Sigmoid colon (tissue), 7 donors: ENCODE results near the gene AUTS2. TPM values are rescaled to one million over a fixed set of nuclear protein-coding genes. Genes with fewer than 3 reads are reported as not detected.
"Not testable (repeated sequence)": the region's sequence is repeated elsewhere in the genome, so short reads cannot be mapped to it uniquely, and the experiment has no call there.

Source experiments
- DNase-seq: peaks from one replicate; pipeline ENCODE4 v3.0.0-alpha.2; 2019
- H3K27ac ChIP-seq, 4 donors: fragments of 200-600 bp; sonication (generic); one replicate each; pipeline ENCODE4 v1.5.1; 2016 to 2019; ENCODE audit warnings: mild to moderate bottlenecking in 1 of 4
- H3K27me3 ChIP-seq, 3 donors: fragments of 200-600 bp; sonication (generic); one replicate each; pipeline ENCODE4 v1.5.1; 2019; ENCODE audit warnings: mild to moderate bottlenecking in 1 of 3
- H3K36me3 ChIP-seq, 4 donors: fragments of 200-600 bp; sonication (generic); one replicate each; pipeline ENCODE4 v1.5.1; 2016 to 2019
- H3K4me1 ChIP-seq, 4 donors: fragments of 200-600 bp; sonication (generic); one replicate each; pipeline ENCODE4 v1.5.1; 2017 to 2019
- H3K4me3 ChIP-seq, 4 donors: fragments of 200-600 bp; sonication (generic); one replicate each; pipeline ENCODE4 v1.5.1; 2017 to 2019; ENCODE audit warnings: mild to moderate bottlenecking in 2 of 4, moderate library complexity in 1 of 4
- H3K9me3 ChIP-seq, 4 donors: fragments of 200-600 bp in 3 of 4; sonication (generic) in 3 of 4; one replicate each; pipeline versions ENCODE4 v1.5.1 to v1.6.1; 2013 to 2019
- EP300 ChIP-seq, 4 donors: sonication (generic); formaldehyde crosslinking; IDR thresholded peaks; one replicate each; pipeline ENCODE4 v1.6.1; 2017; ENCODE audit warnings: antibody characterized with exemption in 4 of 4
- POLR2A ChIP-seq, 2 donors: fragments of 450-650 bp; IDR thresholded peaks; one replicate each; pipeline ENCODE4 v1.6.1; 2016; ENCODE audit warnings: antibody characterized with exemption in 2 of 2, mild to moderate bottlenecking in 2 of 2, moderate library complexity in 2 of 2
- POLR2AphosphoS5 ChIP-seq, 4 donors: sonication (generic); formaldehyde crosslinking; IDR thresholded peaks; one replicate each; pipeline ENCODE4 v1.6.1; 2017; ENCODE audit warnings: antibody characterized with exemption in 4 of 4
- WGBS, 2 donors: extraction: QIAGEN DNeasy Blood & Tissue Kit; methylation state at CpG; one replicate each; pipeline ENCODE4 v1.1.7; 2013; 5-methylcytosine and 5-hydroxymethylcytosine counted together
- intact Hi-C: fragments of 100-400 bp; cut with DNase I; formaldehyde crosslinking; loops from one replicate; pipeline ENCODE4 v1.15.1; 2023
- polyA plus RNA-seq, 3 donors: library from polyadenylated mRNA; stranded (reverse); fragments of 200-250 nt; gene quantifications; one replicate each; pipeline ENCODE4 v1.2.3, GENCODE V29; 2013
- total RNA-seq, 4 donors: library from RNA; depleted of rRNA; stranded (reverse); fragments of >200 nt; gene quantifications; one replicate each; pipeline ENCODE4 v1.1.0, GENCODE V29; 2016
- TF ChIP-seq, protein P1 (sequence below), 4 experiments: fragments of 450-650 bp in 3 of 4; fragments of 200-600 bp in 1 of 4; IDR thresholded peaks; one replicate each; pipeline ENCODE4 v1.5.1; 2016 to 2019; ENCODE audit warnings: antibody characterized with exemption in 4 of 4, mild to moderate bottlenecking in 3 of 4, moderate library complexity in 2 of 4
- donor health status: healthy with polysubstance abuse.
- donor health status: Bipolar disorder and iron deficiency.
- donor health status: healthy.

Gene AUTS2
- total and polyA plus RNA-seq, 7 donors: 3.6 to 55.7 (median 25.5) TPM

DNA sequence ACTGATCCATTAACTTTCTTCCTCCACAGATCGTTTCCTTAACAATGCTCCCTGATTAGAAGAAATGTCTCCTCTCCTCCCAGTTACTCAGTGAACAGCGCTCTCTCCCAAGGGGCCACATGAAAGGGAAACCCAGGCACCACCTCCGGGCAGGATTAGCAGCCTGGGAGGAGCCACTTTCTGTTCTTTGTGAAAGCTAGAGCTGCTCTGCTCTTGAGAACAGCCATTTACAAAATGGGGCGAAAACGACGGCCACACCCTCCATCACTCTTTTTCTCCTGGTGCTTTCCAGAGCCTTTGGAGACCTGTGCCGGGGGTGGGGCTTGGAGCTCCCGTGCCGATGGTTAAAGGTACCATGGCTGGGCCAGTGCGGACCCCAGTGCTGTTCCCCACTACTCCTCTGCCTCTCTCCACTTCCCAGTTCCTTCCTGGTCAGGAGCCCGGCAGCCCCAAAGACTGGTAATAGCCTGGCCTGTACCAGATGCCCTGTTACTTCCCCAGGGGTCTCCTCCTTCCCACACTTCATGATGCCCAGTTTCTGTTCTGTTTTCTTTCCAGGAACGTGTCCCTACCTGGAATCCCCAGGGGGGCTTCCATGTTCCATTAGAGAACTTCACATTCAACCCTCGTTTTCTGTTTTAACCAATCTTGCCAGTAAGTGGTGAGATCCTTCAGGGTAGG, 1130.7 kb downstream of the AUTS2 start:
- Histone ChIP-seq H3K9me3 (no peaks in the 10 kb centered on the region), H3K4me1 (peaks cover 0 to 5% (median 0%) of the 10 kb centered on the region in 4 donors), H3K27ac (peak overlapping the region in 1 of 4 donors; percentile 11), H3K4me3 (no peak overlapping the region), H3K27me3 (no peaks in the 10 kb centered on the region), H3K36me3 (no peaks in the 10 kb centered on the region)
- TF ChIP-seq, protein P1, sequence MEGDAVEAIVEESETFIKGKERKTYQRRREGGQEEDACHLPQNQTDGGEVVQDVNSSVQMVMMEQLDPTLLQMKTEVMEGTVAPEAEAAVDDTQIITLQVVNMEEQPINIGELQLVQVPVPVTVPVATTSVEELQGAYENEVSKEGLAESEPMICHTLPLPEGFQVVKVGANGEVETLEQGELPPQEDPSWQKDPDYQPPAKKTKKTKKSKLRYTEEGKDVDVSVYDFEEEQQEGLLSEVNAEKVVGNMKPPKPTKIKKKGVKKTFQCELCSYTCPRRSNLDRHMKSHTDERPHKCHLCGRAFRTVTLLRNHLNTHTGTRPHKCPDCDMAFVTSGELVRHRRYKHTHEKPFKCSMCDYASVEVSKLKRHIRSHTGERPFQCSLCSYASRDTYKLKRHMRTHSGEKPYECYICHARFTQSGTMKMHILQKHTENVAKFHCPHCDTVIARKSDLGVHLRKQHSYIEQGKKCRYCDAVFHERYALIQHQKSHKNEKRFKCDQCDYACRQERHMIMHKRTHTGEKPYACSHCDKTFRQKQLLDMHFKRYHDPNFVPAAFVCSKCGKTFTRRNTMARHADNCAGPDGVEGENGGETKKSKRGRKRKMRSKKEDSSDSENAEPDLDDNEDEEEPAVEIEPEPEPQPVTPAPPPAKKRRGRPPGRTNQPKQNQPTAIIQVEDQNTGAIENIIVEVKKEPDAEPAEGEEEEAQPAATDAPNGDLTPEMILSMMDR (IDR thresholded peaks at IDR 0.05): no peak
- TF ChIP-seq POLR2A (IDR thresholded peaks at IDR 0.05) (no peak), EP300 (IDR thresholded peaks at IDR 0.05) (no peak), POLR2AphosphoS5 (IDR thresholded peaks at IDR 0.05) (no peak)
- 22 to 69% methylated on average over 13 of the region's 13 CpGs for WGBS, 2 donors
- intact Hi-C loops: no loop called here
- DNase-seq: no peak

DNA sequence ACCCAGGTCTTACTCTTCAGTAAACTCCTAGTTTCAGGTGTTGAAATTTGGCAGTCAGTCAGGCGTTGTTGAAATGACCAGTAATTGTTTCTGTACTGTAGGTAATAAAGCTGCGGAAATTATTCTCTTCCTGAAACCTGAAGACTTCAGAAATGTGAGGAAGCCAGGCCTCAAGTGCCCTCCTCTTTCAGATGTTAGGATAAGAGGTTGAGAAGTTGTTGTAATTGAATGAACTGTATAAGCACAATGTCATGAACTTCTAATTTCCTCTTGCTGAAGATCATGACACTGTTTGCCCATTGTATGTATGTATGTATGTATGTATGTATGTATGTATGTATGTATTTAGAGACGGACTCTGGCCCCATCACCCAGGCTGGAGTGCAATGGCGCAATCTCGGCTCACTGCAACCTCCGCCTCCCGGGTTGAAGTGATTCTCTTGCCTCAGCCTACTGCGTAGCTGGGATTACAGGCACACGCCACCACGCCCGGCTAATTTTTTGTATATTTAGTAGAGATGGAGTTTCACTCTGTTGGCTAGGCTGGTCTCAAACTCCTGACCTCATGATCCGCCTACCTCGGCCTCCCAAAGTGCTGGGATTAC, 1131.4 kb downstream of the AUTS2 start:
- Histone ChIP-seq H3K4me1 (peaks cover 0 to 11% (median 0%) of the 10 kb centered on the region in 4 donors), H3K27ac (peak overlapping the region in 1 of 4 donors; percentile 11)
- intact Hi-C loops, H3K27me3 ChIP-seq, DNase-seq, H3K9me3 ChIP-seq, H3K36me3 ChIP-seq, H3K4me3 ChIP-seq: not testable (repeated sequence)
- WGBS, 2 donors: 16 to 74% methylated on average over 13 of the region's 13 CpGs

DNA sequence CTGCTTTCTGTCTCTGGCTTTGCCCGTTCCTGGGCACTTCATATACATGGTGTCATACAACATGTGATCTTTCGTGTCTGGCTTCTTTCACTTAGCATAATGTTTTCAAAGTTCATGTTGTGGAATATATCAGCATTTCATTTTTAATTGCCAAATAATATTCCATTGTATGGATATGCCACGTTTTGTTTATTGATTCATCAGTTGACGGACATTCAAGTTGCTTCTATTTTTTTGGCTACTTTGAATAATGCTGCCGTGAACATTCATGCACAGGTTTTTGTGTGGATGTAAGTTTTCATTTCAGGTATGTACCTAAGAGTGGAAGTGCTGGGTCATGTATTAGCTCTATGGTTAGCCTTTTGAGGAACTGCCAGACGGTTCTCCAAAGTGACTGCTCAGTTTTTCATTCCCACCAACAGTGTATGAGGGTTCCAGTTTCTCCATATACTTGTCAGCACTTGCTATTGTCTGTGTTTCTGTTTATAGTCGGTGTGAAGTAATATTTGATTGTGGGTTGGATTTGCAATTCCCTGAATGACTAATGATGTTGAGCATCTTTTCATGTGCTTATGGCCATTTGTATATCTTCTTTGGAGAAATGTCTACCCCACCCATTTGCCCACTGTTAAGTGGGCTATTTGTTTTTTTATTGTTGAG, 1132.3 kb downstream of the AUTS2 start:
- Histone ChIP-seq H3K36me3 (no peaks in the 10 kb centered on the region), H3K4me1 (peaks cover 0 to 11% (median 0%) of the 10 kb centered on the region in 4 donors), H3K4me3 (no peak overlapping the region), H3K9me3 (no peaks in the 10 kb centered on the region), H3K27me3 (no peaks in the 10 kb centered on the region), H3K27ac (no peak overlapping the region)
- no peak for DNase-seq
- intact Hi-C loops: no loop called here
- TF ChIP-seq POLR2AphosphoS5 (IDR thresholded peaks at IDR 0.05): no peak
- TF ChIP-seq, protein P1 (IDR thresholded peaks at IDR 0.05): no peak
- no peak for TF ChIP-seq EP300 (IDR thresholded peaks at IDR 0.05)
- TF ChIP-seq POLR2A (IDR thresholded peaks at IDR 0.05): no peak
- 91 to 93% methylated on average over 7 of the region's 7 CpGs for WGBS, 2 donors

DNA sequence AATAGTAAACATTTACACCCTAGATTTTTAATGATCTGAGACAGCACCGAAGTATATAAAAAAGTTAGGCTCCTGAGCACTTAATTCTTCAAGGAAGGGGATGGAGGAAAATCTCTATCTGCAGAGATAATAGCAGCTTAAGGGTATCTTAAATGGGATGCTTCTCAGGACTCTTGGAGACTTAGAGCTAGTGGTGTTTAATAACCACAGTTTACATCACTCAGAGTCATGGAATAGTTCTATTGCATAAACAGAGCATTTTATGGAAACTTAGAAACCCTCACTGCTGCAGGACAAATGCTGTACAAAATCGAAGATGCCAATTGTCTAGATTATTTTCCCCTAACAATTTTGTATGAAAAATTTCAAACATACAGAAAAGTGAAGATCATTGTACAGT, 1134.8 kb downstream of the AUTS2 start:
- Histone ChIP-seq H3K27me3 (no peaks in the 10 kb centered on the region), H3K36me3 (no peaks in the 10 kb centered on the region), H3K27ac (no peak overlapping the region), H3K9me3 (no peaks in the 10 kb centered on the region), H3K4me1 (peaks cover 0 to 21% (median 7%) of the 10 kb centered on the region in 4 donors), H3K4me3 (no peak overlapping the region)
- no peak for TF ChIP-seq POLR2A (IDR thresholded peaks at IDR 0.05)
- WGBS, 2 donors: 71 to 74% methylated on average over 2 of the region's 2 CpGs
- DNase-seq: no peak
- intact Hi-C loops: no loop called here

DNA sequence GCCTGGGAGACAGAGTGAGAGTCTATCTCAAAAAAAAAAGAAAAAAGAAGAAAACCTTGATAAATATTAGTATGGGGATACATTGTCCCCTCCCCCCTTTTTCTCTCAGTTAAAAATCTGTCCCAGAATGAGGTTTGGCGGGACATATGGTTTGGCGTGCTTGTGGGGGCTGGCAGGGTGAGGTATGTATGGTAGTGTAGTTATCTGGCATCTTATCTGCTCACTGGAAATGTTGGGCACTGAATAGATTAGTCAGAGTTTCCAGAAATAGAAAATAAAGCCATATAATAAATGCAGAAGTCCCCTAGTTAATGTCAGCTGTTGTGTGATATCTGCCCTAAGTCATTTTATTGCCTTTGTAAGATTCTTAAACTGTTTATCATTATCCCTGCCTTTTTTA, 1136.1 kb downstream of the AUTS2 start:
- Histone ChIP-seq H3K9me3 (no peaks in the 10 kb centered on the region), H3K27me3 (no peaks in the 10 kb centered on the region), H3K4me3 (no peak overlapping the region), H3K27ac (no peak overlapping the region), H3K4me1 (peaks cover 0 to 21% (median 7%) of the 10 kb centered on the region in 4 donors), H3K36me3 (no peaks in the 10 kb centered on the region)
- WGBS, 2 donors: 89 to 94% methylated on average over 2 of the region's 2 CpGs
- intact Hi-C loops: no loop called here
- TF ChIP-seq POLR2AphosphoS5 (IDR thresholded peaks at IDR 0.05) (no peak), EP300 (IDR thresholded peaks at IDR 0.05) (no peak), POLR2A (IDR thresholded peaks at IDR 0.05) (no peak)
- TF ChIP-seq, protein P1 (IDR thresholded peaks at IDR 0.05): no peak
- no peak for DNase-seq
